Loucy (cell line): ENCODE data around the gene AMPH.

Experiments used
- EZH2phosphoT487 ChIP-seq: fragments of 200-600 bp; IDR thresholded peaks from 2 replicates; pipeline ENCODE4 v1.6.1; 2018; ENCODE audit warnings: antibody characterized with exemption, mild to moderate bottlenecking, moderate library complexity, borderline replicate concordance
- TF ChIP-seq, protein P1 (sequence below): fragments of 200-600 bp; sonication (generic); conservative IDR thresholded peaks from 2 replicates; pipeline ENCODE4 v1.5.1; 2014; ENCODE audit warnings: mild to moderate bottlenecking, antibody characterized with exemption, low read length

DNA sequence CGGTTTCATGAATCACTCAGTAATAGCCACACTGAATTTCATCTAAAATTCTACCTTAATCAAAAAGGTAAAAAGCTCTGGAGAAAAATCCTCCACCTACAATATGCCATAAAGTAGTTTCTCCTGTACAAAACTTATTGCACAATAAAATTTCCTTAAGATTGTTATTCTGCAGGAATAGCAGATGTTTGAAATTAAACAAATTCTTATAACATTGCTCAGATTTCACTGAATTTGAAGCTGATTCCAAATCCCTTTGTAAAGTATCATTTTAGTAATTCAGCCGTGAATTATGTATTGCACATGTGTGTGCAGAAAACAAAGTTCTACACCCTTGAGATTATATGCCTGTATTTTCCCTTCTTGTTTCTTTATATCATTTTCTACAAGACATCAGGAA lies 123.8 kb downstream of the AMPH start:
- TF ChIP-seq, protein P1, sequence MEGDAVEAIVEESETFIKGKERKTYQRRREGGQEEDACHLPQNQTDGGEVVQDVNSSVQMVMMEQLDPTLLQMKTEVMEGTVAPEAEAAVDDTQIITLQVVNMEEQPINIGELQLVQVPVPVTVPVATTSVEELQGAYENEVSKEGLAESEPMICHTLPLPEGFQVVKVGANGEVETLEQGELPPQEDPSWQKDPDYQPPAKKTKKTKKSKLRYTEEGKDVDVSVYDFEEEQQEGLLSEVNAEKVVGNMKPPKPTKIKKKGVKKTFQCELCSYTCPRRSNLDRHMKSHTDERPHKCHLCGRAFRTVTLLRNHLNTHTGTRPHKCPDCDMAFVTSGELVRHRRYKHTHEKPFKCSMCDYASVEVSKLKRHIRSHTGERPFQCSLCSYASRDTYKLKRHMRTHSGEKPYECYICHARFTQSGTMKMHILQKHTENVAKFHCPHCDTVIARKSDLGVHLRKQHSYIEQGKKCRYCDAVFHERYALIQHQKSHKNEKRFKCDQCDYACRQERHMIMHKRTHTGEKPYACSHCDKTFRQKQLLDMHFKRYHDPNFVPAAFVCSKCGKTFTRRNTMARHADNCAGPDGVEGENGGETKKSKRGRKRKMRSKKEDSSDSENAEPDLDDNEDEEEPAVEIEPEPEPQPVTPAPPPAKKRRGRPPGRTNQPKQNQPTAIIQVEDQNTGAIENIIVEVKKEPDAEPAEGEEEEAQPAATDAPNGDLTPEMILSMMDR: no peak
- TF ChIP-seq EZH2phosphoT487: no peak
